Left ventricle myocardium inferior (tissue), 1 donor: ENCODE measurements around the gene STKLD1. TPM values are rescaled to one million over a fixed set of nuclear protein-coding genes. Genes with fewer than 3 reads are reported as not detected.

Experiments used
- DNase-seq: peaks from one replicate; pipeline ENCODE4 v3.0.0-alpha.2; 2020
- H3K27ac ChIP-seq: fragments of 200-600 bp; replicated peaks from 2 replicates; pipeline ENCODE4 v1.8.0; 2021
- H3K27me3 ChIP-seq: fragments of 200-600 bp; 2 replicates; pipeline ENCODE4 v1.8.0; 2021; ENCODE audit warnings: low read depth
- H3K36me3 ChIP-seq: fragments of 200-600 bp; 2 replicates; pipeline ENCODE4 v1.8.0; 2021
- H3K4me1 ChIP-seq: fragments of 200-600 bp; 2 replicates; pipeline ENCODE4 v1.8.0; 2021
- H3K4me3 ChIP-seq: fragments of 200-600 bp; 2 replicates; pipeline ENCODE4 v1.8.0; 2021; ENCODE audit warnings: mild to moderate bottlenecking, moderate library complexity
- H3K9me3 ChIP-seq: fragments of 200-600 bp; replicated peaks from 2 replicates; pipeline ENCODE4 v1.8.0; 2021
- intact Hi-C: fragments of 100-400 bp; cut with micrococcal nuclease; formaldehyde crosslinking; loops from one replicate; pipeline ENCODE4 v1.11.0; 2022
- total RNA-seq: library from RNA; stranded (reverse); fragmentation: NEBNext Ultra II Directional; extraction: Animal tissue kit (Norgen Biotek cat#: 25700); gene quantifications from one replicate; pipeline ENCODE4 v1.2.1, GENCODE V29; 2021
- TF ChIP-seq, protein P1 (sequence below): fragments of 200-600 bp; IDR thresholded peaks from 2 replicates; pipeline ENCODE4 v1.8.0; 2021; ENCODE audit warnings: antibody characterized with exemption, mild to moderate bottlenecking, borderline replicate concordance
- donor health status: DM: no; HTN: yes; CAD: no; lungs with severe emphysema.

Gene STKLD1
- total RNA-seq, 1 donor from 2014 or later: not detected

DNA sequence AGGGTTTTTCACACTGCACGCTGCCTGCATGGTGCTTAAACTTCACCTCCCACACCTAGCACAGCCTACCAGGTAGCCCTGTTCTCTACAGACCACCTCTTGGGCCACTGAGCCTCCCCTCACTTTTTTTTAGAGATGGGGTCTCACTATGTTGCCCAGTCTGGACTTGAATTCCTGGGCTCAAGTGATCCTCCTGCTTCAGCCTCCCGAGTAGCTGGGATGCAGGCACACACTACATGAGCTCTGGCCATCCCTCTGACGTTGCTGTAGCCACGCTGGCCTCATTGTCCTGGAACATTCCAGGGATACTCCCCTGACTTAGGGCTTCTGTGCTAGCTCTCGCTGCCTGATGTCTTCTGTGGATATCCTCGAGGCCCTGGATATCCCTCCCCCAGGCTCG, 76.4 kb downstream of the STKLD1 start:
- Histone ChIP-seq H3K4me1 (no peaks in the 10 kb centered on the region), H3K27me3 (no peaks in the 10 kb centered on the region), H3K9me3 (no peaks in the 10 kb centered on the region), H3K36me3 (no peaks in the 10 kb centered on the region), H3K27ac (no peak overlapping the region), H3K4me3 (no peak overlapping the region)
- TF ChIP-seq, protein P1, sequence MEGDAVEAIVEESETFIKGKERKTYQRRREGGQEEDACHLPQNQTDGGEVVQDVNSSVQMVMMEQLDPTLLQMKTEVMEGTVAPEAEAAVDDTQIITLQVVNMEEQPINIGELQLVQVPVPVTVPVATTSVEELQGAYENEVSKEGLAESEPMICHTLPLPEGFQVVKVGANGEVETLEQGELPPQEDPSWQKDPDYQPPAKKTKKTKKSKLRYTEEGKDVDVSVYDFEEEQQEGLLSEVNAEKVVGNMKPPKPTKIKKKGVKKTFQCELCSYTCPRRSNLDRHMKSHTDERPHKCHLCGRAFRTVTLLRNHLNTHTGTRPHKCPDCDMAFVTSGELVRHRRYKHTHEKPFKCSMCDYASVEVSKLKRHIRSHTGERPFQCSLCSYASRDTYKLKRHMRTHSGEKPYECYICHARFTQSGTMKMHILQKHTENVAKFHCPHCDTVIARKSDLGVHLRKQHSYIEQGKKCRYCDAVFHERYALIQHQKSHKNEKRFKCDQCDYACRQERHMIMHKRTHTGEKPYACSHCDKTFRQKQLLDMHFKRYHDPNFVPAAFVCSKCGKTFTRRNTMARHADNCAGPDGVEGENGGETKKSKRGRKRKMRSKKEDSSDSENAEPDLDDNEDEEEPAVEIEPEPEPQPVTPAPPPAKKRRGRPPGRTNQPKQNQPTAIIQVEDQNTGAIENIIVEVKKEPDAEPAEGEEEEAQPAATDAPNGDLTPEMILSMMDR: no peak
- intact Hi-C loops: no loop called here
- no peak for DNase-seq

DNA sequence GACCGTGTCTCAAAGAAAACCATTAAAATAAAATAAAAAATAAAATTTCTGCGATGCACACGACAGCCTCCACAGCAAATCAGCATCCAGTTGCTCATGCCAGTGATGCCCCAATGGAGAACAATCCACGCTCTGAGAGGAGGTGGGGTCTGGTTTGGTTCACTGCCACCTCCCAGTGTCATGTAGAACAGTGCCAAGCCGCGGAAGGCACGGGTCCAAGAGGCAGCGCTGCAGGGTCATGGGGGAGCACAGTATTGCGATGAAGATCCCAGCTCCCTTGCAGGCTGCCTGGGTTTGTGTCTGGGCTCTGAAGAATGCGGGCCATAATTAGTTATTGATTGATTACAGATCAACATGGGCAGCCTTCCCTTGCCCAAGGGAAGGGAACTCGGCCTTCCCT, 77.5 kb downstream of the STKLD1 start:
- intact Hi-C loops: no loop called here
- no peaks in the 10 kb centered on the region for H3K36me3 ChIP-seq
- TF ChIP-seq, protein P1: no peak
- no peaks in the 10 kb centered on the region for H3K27me3 ChIP-seq
- no peak overlapping the region for H3K27ac ChIP-seq
- H3K4me1 ChIP-seq: no peaks in the 10 kb centered on the region
- no peak overlapping the region for H3K4me3 ChIP-seq
- DNase-seq: no peak
- H3K9me3 ChIP-seq: no peaks in the 10 kb centered on the region

DNA sequence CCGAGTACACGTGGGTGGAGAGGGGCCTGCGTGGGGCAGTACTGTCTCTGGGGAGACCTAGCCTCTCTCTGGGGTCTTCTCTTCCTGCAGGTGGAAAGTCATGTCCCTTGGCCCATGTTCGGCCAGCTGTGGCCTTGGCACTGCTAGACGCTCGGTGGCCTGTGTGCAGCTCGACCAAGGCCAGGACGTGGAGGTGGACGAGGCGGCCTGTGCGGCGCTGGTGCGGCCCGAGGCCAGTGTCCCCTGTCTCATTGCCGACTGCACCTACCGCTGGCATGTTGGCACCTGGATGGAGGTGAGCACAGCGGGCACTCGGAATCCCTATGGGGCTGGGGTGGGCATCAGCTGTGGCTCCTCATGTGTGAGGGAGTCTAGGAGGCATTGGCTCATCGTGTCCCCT, 78.2 kb downstream of the STKLD1 start:
- TF ChIP-seq, protein P1: no peak
- Histone ChIP-seq H3K4me1 (peaks cover 5% of the 10 kb centered on the region), H3K36me3 (no peaks in the 10 kb centered on the region), H3K27ac (no peak overlapping the region), H3K4me3 (no peak overlapping the region), H3K27me3 (no peaks in the 10 kb centered on the region), H3K9me3 (no peaks in the 10 kb centered on the region)
- intact Hi-C loops: no loop called here
- no peak for DNase-seq

DNA sequence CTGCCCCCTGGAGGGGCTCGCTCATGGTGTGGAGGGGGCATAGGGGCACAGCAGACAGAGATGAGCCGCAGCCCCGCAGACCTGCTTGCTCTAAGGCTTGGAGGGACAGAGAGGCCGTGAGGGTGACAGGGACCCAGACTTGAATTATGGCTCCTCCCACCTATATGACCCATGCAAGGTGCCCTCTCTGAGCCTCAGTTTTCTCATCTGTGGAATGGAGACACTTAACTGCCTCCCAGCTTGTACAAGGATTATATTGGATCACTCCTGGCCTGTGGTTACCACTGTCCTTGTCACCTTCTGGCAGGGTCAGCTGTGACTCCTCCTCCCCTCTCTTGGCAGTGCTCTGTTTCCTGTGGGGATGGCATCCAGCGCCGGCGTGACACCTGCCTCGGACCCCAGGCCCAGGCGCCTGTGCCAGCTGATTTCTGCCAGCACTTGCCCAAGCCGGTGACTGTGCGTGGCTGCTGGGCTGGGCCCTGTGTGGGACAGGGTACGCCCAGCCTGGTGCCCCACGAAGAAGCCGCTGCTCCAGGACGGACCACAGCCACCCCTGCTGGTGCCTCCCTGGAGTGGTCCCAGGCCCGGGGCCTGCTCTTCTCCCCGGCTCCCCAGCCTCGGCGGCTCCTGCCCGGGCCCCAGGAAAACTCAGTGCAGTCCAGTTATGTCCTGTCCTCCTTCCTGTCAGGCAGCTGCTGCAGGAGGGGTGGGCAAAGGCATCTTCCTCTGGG, 78.9 kb downstream of the STKLD1 start:
- H3K9me3 ChIP-seq: no peaks in the 10 kb centered on the region
- TF ChIP-seq, protein P1: no peak
- no peak overlapping the region for H3K4me3 ChIP-seq
- no peaks in the 10 kb centered on the region for H3K36me3 ChIP-seq
- H3K27ac ChIP-seq: no peak overlapping the region
- peaks cover 9% of the 10 kb centered on the region for H3K4me1 ChIP-seq
- intact Hi-C loops: no loop called here
- H3K27me3 ChIP-seq: no peaks in the 10 kb centered on the region
- no peak for DNase-seq

Other genes with a start within 250 kb of the STKLD1 start
- 6.3 TPM for gene GBGT1, start 212.5 kb upstream of the STKLD1 start, total RNA-seq
- gene OBP2B, start 167.1 kb upstream of the STKLD1 start, total RNA-seq: not detected
- gene ABO, start 101.2 kb upstream of the STKLD1 start, total RNA-seq: 2.3 TPM
- 11.6 TPM for gene SURF6, start 40.2 kb upstream of the STKLD1 start, total RNA-seq
- gene MED22, start 28.2 kb upstream of the STKLD1 start, total RNA-seq: 18.4 TPM
- 859 TPM for gene RPL7A, start 28.1 kb upstream of the STKLD1 start, total RNA-seq
- 60.7 TPM for gene SURF1, start 19.9 kb upstream of the STKLD1 start, total RNA-seq
- 17.4 TPM for gene SURF2, start 19.8 kb upstream of the STKLD1 start, total RNA-seq
- 61.9 TPM for gene SURF4, start 306 bp upstream of the STKLD1 start, total RNA-seq
- 16.5 TPM for gene REXO4, start 41.6 kb downstream of the STKLD1 start, total RNA-seq
- gene ADAMTS13, start 46.0 kb downstream of the STKLD1 start, total RNA-seq: 3.1 TPM
- gene CACFD1, start 83.6 kb downstream of the STKLD1 start, total RNA-seq: 11.5 TPM
- 2.0 TPM for gene SLC2A6, start 102.7 kb downstream of the STKLD1 start, total RNA-seq
- gene MYMK, start 148.6 kb downstream of the STKLD1 start, total RNA-seq: not detected
- 6.0 TPM for gene ADAMTSL2, start 158.3 kb downstream of the STKLD1 start, total RNA-seq
- not detected for gene FAM163B, start 233.0 kb downstream of the STKLD1 start, total RNA-seq